Activated B cell treated with CpG ODN at 0.5 μM for 24 hours (primary cell): ENCODE results near the gene PRKN. TPM values are rescaled to one million over a fixed set of nuclear protein-coding genes. Genes with fewer than 3 reads are reported as not detected.

ENCODE experiments used
- ATAC-seq: fragments of 200-7000 bp; cut with Tn5 transposase; one replicate; pipeline ENCODE4 v1.10.0; 2021; ENCODE audit warnings: low read depth, mild to moderate bottlenecking, moderate library complexity
- CTCF ChIA-PET: fragments of 350-600 bp; sonication (Branson Sonifier 250); formaldehyde crosslinking; loops from one replicate; lab custom pipeline; 2021; ENCODE audit warnings: antibody characterized with exemption; lab: Charles Lee
- POLR2A ChIA-PET: fragments of 350-600 bp; sonication (Branson Sonifier 250); formaldehyde crosslinking; loops from one replicate; lab custom pipeline; 2021; ENCODE audit warnings: antibody characterized with exemption; lab: Charles Lee
- DNase-seq: peaks from one replicate; pipeline ENCODE4 v3.0.0; 2022
- H3K27ac Mint-ChIP-seq: one replicate; pipeline ENCODE4 v1.8.0; 2020; ENCODE audit warnings: mixed read lengths
- H3K27me3 Mint-ChIP-seq: one replicate; pipeline ENCODE4 v1.8.0; 2021; ENCODE audit warnings: mixed read lengths
- H3K36me3 Mint-ChIP-seq: one replicate; pipeline ENCODE4 v1.8.0; 2021; ENCODE audit warnings: low read depth, mixed read lengths
- H3K4me1 Mint-ChIP-seq: one replicate; pipeline ENCODE4 v1.8.0; 2021; ENCODE audit warnings: mixed read lengths
- H3K4me3 Mint-ChIP-seq: one replicate; pipeline ENCODE4 v1.8.0; 2020; ENCODE audit warnings: mild to moderate bottlenecking, mixed read lengths
- H3K9me3 Mint-ChIP-seq: one replicate; pipeline ENCODE4 v1.8.0; 2020; ENCODE audit warnings: mixed read lengths
- intact Hi-C: fragments of 100-400 bp; cut with micrococcal nuclease; formaldehyde crosslinking; loops from one replicate; pipeline ENCODE4 v1.15.1; 2024
- total RNA-seq: library from RNA; stranded (reverse); gene quantifications from 2 replicates; pipeline ENCODE4 v1.2.3, GENCODE V29; 2022
- TF ChIP-seq, protein P1 (sequence below): fragments of 200-600 bp; IDR thresholded peaks from one replicate; pipeline ENCODE4 v1.8.0; 2022; ENCODE audit warnings: antibody characterized with exemption, mild to moderate bottlenecking

PRKN gene
- total RNA-seq, 1 donor from 2014 or later = 2.3 TPM

DNA sequence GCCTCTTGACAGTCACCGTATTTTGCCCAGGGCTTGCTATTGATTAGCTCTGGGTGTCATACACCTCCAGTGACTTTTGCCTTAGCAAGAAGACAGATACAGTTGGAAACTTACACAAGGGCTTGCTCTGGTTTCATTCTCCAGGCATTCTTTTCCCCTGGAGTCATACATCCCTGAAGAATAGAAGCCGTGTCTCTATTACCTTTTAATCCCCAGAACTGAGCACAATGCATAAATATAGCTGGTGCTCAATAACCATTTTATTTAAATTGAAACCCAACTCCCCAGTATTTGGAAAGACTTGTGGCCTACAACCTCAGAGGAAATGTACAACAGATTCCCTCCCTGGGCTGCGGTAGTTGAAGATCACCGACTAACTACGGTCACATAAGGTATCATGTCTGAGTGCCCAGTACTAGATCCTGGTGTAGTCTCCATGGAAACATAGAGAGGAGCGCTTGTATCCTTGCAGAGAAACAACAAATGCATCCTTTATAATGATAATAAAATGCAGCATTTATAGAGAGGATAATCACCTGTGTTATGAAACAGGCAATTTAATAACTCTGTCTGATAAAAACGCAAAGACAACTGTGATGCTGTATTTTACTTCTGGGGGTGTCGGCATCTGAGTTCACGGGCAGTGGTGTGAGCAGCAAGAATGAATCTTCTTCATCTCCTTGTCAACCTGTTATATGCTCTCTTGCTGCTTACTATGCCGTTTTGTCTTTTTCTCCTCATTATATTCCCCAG, 1052.5 kb downstream of the PRKN start:
- no peaks in the 10 kb centered on the region for H3K27me3 Mint-ChIP-seq
- ChIA-PET POLR2A (no interaction called here), CTCF (no interaction called here)
- H3K36me3 Mint-ChIP-seq = no peaks in the 10 kb centered on the region
- ATAC-seq = no peak
- H3K4me1 Mint-ChIP-seq = no peaks in the 10 kb centered on the region
- no peak overlapping the region for H3K27ac Mint-ChIP-seq
- TF ChIP-seq, protein P1, sequence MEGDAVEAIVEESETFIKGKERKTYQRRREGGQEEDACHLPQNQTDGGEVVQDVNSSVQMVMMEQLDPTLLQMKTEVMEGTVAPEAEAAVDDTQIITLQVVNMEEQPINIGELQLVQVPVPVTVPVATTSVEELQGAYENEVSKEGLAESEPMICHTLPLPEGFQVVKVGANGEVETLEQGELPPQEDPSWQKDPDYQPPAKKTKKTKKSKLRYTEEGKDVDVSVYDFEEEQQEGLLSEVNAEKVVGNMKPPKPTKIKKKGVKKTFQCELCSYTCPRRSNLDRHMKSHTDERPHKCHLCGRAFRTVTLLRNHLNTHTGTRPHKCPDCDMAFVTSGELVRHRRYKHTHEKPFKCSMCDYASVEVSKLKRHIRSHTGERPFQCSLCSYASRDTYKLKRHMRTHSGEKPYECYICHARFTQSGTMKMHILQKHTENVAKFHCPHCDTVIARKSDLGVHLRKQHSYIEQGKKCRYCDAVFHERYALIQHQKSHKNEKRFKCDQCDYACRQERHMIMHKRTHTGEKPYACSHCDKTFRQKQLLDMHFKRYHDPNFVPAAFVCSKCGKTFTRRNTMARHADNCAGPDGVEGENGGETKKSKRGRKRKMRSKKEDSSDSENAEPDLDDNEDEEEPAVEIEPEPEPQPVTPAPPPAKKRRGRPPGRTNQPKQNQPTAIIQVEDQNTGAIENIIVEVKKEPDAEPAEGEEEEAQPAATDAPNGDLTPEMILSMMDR = no peak
- intact Hi-C loops = no loop called here
- no peak for DNase-seq
- H3K4me3 Mint-ChIP-seq = no peak overlapping the region
- H3K9me3 Mint-ChIP-seq = no peaks in the 10 kb centered on the region

DNA sequence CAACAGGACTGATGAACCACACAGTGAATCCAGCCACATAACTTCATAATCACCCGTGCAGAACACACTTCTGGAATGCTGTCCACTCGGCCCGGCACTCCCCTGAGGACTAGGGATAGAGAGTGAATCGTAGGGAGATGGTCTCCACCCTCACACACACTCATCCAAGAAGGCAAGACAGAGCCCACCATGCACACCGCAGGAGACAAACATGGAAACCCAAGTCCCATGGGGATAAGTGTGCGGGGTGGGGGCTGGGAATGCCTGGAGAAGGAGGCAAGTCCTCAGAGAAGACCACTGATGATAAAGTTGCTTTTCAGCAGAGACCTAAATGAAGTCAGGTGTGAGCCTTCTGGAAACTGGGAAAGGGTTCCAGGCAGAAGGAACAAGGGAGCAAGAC, 1054.5 kb downstream of the PRKN start:
- Mint-ChIP-seq H3K4me1 (no peaks in the 10 kb centered on the region), H3K27me3 (no peaks in the 10 kb centered on the region), H3K4me3 (no peak overlapping the region), H3K9me3 (no peaks in the 10 kb centered on the region), H3K36me3 (no peaks in the 10 kb centered on the region), H3K27ac (no peak overlapping the region)
- ATAC-seq (no peak), DNase-seq (no peak)
- ChIA-PET POLR2A (no interaction called here), CTCF (no interaction called here)
- intact Hi-C loops = no loop called here
- TF ChIP-seq, protein P1 = no peak

DNA sequence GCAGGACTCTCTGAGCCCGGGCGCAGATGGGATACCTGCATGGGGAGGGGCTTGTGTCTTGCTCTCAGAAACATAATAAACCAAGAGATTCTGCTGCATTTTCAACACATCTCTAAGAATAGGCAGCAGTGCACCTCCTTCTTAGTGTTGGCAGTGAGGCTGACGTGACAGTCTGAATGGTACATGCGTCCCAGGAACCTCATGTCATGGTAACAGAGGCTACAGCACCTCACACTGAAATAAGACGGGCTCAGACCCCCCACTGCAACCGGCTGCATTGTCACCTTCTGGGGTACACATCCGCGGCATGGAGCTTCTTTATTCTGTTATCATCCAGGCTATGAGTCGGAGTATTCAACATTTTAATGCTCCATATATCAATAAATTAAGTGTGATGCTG, 1056.4 kb downstream of the PRKN start:
- Mint-ChIP-seq H3K9me3 (no peaks in the 10 kb centered on the region), H3K27me3 (no peaks in the 10 kb centered on the region), H3K27ac (no peak overlapping the region), H3K36me3 (no peaks in the 10 kb centered on the region), H3K4me1 (no peaks in the 10 kb centered on the region), H3K4me3 (no peak overlapping the region)
- TF ChIP-seq, protein P1 = no peak
- DNase-seq (no peak), ATAC-seq (no peak)
- CTCF ChIA-PET = no interaction called here
- intact Hi-C loops = no loop called here
- POLR2A ChIA-PET = no interaction called here

DNA sequence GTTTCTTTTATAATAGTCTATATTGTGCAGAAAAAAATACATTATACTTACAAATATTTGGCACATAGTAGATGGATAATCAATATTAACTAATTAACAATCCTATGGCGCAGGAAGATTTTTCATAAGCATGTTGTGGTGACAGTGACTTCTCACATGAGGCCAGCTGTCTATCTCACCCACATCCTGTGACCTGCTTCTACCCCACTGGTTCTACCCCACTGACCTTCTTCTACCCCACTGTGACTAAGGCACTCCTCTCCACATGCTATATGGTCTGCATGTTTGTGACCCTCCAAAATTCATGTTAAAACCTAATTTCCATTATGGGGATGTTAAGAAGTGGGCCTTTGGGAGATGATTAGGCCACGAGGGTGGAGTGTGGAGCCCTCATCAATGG, 1058.9 kb downstream of the PRKN start:
- no peaks in the 10 kb centered on the region for H3K27me3 Mint-ChIP-seq
- H3K36me3 Mint-ChIP-seq = no peaks in the 10 kb centered on the region
- no peak for ATAC-seq
- POLR2A ChIA-PET = no interaction called here
- no peak overlapping the region for H3K4me3 Mint-ChIP-seq
- TF ChIP-seq, protein P1 = no peak
- H3K4me1 Mint-ChIP-seq = no peaks in the 10 kb centered on the region
- H3K27ac Mint-ChIP-seq = no peak overlapping the region
- H3K9me3 Mint-ChIP-seq = peaks cover 4% of the 10 kb centered on the region
- intact Hi-C loops = no loop called here
- no peak for DNase-seq
- CTCF ChIA-PET = no interaction called here

DNA sequence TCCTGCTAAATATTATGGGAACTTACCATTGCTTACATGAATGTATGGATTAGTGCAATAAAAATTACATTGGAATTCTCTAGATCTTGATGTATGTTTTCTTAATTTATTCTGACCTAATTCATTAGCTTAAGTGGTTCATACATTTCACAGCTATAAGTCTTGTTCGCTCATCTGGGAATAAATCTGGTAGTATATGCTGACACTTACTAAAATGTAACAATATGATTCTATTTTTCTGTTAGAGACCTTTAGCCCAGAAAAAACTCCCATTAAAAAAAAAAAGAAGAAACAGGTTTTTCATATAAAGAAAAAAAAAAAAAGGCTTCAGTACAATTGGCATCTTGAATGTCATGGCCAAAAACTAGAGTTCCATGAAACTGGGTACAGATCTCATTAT, 1059.6 kb downstream of the PRKN start:
- Mint-ChIP-seq H3K4me1 (no peaks in the 10 kb centered on the region), H3K27me3 (no peaks in the 10 kb centered on the region), H3K9me3 (peaks cover 4% of the 10 kb centered on the region), H3K36me3 (no peaks in the 10 kb centered on the region), H3K4me3 (no peak overlapping the region), H3K27ac (no peak overlapping the region)
- DNase-seq (no peak), ATAC-seq (no peak)
- ChIA-PET CTCF (no interaction called here), POLR2A (no interaction called here)
- TF ChIP-seq, protein P1 = no peak
- intact Hi-C loops = no loop called here
